SK-N-SH treated with all-trans-retinoic acid at 6 μM for 48 hours (cell line): ENCODE measurements around the gene TMBIM6.

Experiments
- ATAC-seq: fragments of 200-7000 bp; cut with Tn5 transposase; 3 replicates; pipeline ENCODE4 v1.9.1; 2020; ENCODE audit warnings: mild to moderate bottlenecking, moderate library complexity
- ARNTL ChIP-seq: fragments of 450-650 bp; formaldehyde crosslinking; IDR thresholded peaks from 2 replicates; pipeline ENCODE4 v1.5.0; 2020; ENCODE audit warnings: low read depth, mild to moderate bottlenecking, moderate library complexity, borderline replicate concordance
- BACH2 ChIP-seq: fragments of 250-450 bp; sonication (Bioruptor Pico); IDR thresholded peaks from 2 replicates; pipeline ENCODE4 v1.9.0; 2021; ENCODE audit warnings: mild to moderate bottlenecking, borderline replicate concordance
- CSDC2 ChIP-seq: fragments of 250-450 bp; sonication (Bioruptor Pico); IDR thresholded peaks from 2 replicates; pipeline ENCODE4 v1.5.0; 2020; ENCODE audit warnings: mild to moderate bottlenecking, moderate library complexity
- ESRRG ChIP-seq: fragments of 250-450 bp; sonication (Bioruptor Pico); IDR thresholded peaks from 2 replicates; pipeline ENCODE4 v1.6.1; 2021; ENCODE audit warnings: mild to moderate bottlenecking
- GLIS3 ChIP-seq: fragments of 250-450 bp; sonication (Bioruptor Pico); IDR thresholded peaks from 2 replicates; pipeline ENCODE4 v1.5.0; 2020; ENCODE audit warnings: mild to moderate bottlenecking, moderate library complexity
- ISL1 ChIP-seq: fragments of 250-450 bp; sonication (Bioruptor Pico); IDR thresholded peaks from 2 replicates; pipeline ENCODE4 v2.1.2; 2022; ENCODE audit warnings: mild to moderate bottlenecking, moderate library complexity
- OSR1 ChIP-seq: fragments of 250-450 bp; sonication (Bioruptor Pico); IDR thresholded peaks from 2 replicates; pipeline ENCODE4 v1.8.0; 2022; ENCODE audit warnings: moderate library complexity, mild to moderate bottlenecking, inconsistent platforms
- PPARA ChIP-seq: fragments of 250-450 bp; sonication (Bioruptor Pico); IDR thresholded peaks from 2 replicates; pipeline ENCODE4 v1.5.0; 2020; ENCODE audit warnings: mild to moderate bottlenecking, borderline replicate concordance
- RARB ChIP-seq: fragments of 250-450 bp; sonication (Bioruptor Pico); IDR thresholded peaks from 2 replicates; pipeline ENCODE4 v1.8.0; 2021; ENCODE audit warnings: mild to moderate bottlenecking, moderate library complexity
- SNAI2 ChIP-seq: fragments of 250-450 bp; sonication (Bioruptor Pico); IDR thresholded peaks from 2 replicates; pipeline ENCODE4 v1.5.0; 2020; ENCODE audit warnings: mild to moderate bottlenecking, moderate library complexity
- TCF4 ChIP-seq: fragments of 250-450 bp; sonication (Bioruptor Pico); IDR thresholded peaks from 2 replicates; pipeline ENCODE4 v1.8.0; 2021; ENCODE audit warnings: mild to moderate bottlenecking, moderate library complexity, borderline replicate concordance
- TOX ChIP-seq: fragments of 250-450 bp; sonication (Bioruptor Pico); IDR thresholded peaks from 2 replicates; pipeline ENCODE4 v1.8.0; 2021; ENCODE audit warnings: mild to moderate bottlenecking, moderate library complexity, borderline replicate concordance
- ZC3H10 ChIP-seq: fragments of 250-450 bp; sonication (Bioruptor Pico); IDR thresholded peaks from 2 replicates; pipeline ENCODE4 v1.5.1; 2021; ENCODE audit warnings: mild to moderate bottlenecking, moderate library complexity
- ZFP3 ChIP-seq: fragments of 250-450 bp; sonication (Bioruptor Pico); IDR thresholded peaks from 2 replicates; pipeline ENCODE4 v1.5.0; 2020; ENCODE audit warnings: mild to moderate bottlenecking, moderate library complexity
- ZFP30 ChIP-seq: fragments of 450-650 bp; formaldehyde crosslinking; IDR thresholded peaks from 2 replicates; pipeline ENCODE4 v1.5.0; 2022; ENCODE audit warnings: mild to moderate bottlenecking, moderate library complexity
- ZNF565 ChIP-seq: fragments of 450-650 bp; formaldehyde crosslinking; conservative IDR thresholded peaks from 2 replicates; pipeline ENCODE4 v1.5.0; 2020; ENCODE audit warnings: low read depth, mild to moderate bottlenecking, moderate library complexity
- ZNF70 ChIP-seq: fragments of 450-650 bp; formaldehyde crosslinking; IDR thresholded peaks from 2 replicates; pipeline ENCODE4 v1.5.0; 2020; ENCODE audit warnings: mild to moderate bottlenecking, moderate library complexity
- ZNF8 ChIP-seq: fragments of 450-650 bp; formaldehyde crosslinking; IDR thresholded peaks from 2 replicates; pipeline ENCODE4 v1.5.0; 2020; ENCODE audit warnings: mild to moderate bottlenecking, moderate library complexity
- TF ChIP-seq, protein P1 (sequence below): fragments of 250-450 bp; sonication (Bioruptor Pico); IDR thresholded peaks from 2 replicates; pipeline ENCODE4 v1.8.0; 2020; ENCODE audit warnings: mild to moderate bottlenecking, moderate library complexity, borderline replicate concordance
- TF ChIP-seq, protein P2 (sequence below): fragments of 250-450 bp; sonication (Bioruptor Pico); IDR thresholded peaks from 2 replicates; pipeline ENCODE4 v1.5.0; 2020; ENCODE audit warnings: mild to moderate bottlenecking, moderate library complexity
- TF ChIP-seq, protein P3 (sequence below): fragments of 250-450 bp; sonication (Bioruptor Pico); IDR thresholded peaks from 2 replicates; pipeline ENCODE4 v1.8.0; 2021; ENCODE audit warnings: low read depth, mild to moderate bottlenecking, moderate library complexity, borderline replicate concordance

The TMBIM6 gene

DNA sequence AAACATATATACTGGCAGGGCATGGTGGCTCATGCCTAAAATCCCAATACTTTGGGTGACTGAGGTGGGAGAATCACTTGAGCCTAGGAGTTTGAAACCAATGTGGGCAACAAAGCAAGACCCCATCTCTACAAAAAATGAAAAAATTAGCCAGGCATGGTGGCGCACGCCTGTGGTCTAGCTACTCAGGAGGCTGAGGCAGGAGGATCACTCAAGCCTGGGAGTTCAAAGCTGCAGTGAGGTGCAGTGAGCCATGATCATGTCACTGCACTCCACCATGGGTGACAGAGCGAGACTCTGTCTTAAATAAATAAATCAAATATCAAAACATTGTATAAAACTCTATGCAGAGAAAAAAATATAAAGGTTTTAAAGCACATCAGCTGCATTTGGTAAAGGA is 39.3 kb upstream of the TMBIM6 start:
- no peak for ATAC-seq
- TF ChIP-seq CSDC2 (CRISPR knock-in tag) (no peak), RARB (no peak), GLIS3 (CRISPR knock-in tag) (no peak), ZNF565 (CRISPR knock-in tag) (no peak), SNAI2 (CRISPR knock-in tag) (no peak), ZC3H10 (CRISPR knock-in tag) (no peak), OSR1 (no peak), TCF4 (CRISPR knock-in tag) (no peak), ISL1 (no peak), ARNTL (no peak), BACH2 (CRISPR knock-in tag) (no peak), ZNF70 (CRISPR knock-in tag) (no peak), ZFP3 (no peak)
- TF ChIP-seq, protein P1, sequence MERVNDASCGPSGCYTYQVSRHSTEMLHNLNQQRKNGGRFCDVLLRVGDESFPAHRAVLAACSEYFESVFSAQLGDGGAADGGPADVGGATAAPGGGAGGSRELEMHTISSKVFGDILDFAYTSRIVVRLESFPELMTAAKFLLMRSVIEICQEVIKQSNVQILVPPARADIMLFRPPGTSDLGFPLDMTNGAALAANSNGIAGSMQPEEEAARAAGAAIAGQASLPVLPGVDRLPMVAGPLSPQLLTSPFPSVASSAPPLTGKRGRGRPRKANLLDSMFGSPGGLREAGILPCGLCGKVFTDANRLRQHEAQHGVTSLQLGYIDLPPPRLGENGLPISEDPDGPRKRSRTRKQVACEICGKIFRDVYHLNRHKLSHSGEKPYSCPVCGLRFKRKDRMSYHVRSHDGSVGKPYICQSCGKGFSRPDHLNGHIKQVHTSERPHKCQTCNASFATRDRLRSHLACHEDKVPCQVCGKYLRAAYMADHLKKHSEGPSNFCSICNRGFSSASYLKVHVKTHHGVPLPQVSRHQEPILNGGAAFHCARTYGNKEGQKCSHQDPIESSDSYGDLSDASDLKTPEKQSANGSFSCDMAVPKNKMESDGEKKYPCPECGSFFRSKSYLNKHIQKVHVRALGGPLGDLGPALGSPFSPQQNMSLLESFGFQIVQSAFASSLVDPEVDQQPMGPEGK (CRISPR knock-in tag) = no peak
- TF ChIP-seq, protein P2, sequence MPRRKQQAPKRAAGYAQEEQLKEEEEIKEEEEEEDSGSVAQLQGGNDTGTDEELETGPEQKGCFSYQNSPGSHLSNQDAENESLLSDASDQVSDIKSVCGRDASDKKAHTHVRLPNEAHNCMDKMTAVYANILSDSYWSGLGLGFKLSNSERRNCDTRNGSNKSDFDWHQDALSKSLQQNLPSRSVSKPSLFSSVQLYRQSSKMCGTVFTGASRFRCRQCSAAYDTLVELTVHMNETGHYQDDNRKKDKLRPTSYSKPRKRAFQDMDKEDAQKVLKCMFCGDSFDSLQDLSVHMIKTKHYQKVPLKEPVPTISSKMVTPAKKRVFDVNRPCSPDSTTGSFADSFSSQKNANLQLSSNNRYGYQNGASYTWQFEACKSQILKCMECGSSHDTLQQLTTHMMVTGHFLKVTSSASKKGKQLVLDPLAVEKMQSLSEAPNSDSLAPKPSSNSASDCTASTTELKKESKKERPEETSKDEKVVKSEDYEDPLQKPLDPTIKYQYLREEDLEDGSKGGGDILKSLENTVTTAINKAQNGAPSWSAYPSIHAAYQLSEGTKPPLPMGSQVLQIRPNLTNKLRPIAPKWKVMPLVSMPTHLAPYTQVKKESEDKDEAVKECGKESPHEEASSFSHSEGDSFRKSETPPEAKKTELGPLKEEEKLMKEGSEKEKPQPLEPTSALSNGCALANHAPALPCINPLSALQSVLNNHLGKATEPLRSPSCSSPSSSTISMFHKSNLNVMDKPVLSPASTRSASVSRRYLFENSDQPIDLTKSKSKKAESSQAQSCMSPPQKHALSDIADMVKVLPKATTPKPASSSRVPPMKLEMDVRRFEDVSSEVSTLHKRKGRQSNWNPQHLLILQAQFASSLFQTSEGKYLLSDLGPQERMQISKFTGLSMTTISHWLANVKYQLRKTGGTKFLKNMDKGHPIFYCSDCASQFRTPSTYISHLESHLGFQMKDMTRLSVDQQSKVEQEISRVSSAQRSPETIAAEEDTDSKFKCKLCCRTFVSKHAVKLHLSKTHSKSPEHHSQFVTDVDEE (CRISPR knock-in tag) = no peak
- TF ChIP-seq, protein P3, sequence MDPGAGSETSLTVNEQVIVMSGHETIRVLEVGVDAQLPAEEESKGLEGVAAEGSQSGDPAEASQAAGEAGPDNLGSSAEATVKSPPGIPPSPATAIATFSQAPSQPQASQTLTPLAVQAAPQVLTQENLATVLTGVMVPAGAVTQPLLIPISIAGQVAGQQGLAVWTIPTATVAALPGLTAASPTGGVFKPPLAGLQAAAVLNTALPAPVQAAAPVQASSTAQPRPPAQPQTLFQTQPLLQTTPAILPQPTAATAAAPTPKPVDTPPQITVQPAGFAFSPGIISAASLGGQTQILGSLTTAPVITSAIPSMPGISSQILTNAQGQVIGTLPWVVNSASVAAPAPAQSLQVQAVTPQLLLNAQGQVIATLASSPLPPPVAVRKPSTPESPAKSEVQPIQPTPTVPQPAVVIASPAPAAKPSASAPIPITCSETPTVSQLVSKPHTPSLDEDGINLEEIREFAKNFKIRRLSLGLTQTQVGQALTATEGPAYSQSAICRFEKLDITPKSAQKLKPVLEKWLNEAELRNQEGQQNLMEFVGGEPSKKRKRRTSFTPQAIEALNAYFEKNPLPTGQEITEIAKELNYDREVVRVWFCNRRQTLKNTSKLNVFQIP (CRISPR knock-in tag) = no peak

DNA sequence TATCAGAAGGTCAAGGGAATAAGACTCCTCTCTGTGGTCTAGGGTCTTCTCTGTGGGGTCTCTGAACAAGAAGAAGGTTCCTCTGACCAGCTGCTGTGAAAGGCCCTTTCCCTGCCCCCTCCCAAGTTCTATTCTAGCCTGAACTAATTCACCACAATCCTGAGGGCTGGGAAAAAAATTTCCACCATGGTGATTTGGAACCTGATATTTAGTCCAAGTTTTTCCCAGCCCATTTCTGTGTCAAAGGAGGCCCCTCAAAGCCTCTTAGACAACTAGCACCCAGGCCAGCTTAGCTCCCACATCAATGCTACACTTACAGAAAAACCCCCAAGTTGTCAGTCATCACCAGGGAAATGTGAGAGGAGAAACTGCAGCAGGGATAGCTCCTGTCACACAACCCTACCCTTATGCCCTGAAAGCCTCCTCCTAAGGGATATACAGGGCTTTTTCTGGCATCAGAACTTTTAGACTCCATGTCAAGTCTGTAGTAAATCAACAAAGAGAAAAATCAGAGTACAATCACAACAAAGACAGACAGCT is 38.6 kb upstream of the TMBIM6 start:
- no peak for TF ChIP-seq ISL1
- TF ChIP-seq, protein P1 (CRISPR knock-in tag) = no peak
- no peak for TF ChIP-seq PPARA (CRISPR knock-in tag)
- TF ChIP-seq ZFP3 = no peak
- TF ChIP-seq, protein P3 (CRISPR knock-in tag) = no peak
- TF ChIP-seq GLIS3 (CRISPR knock-in tag) = no peak
- TF ChIP-seq ESRRG = no peak
- no peak for ATAC-seq

DNA sequence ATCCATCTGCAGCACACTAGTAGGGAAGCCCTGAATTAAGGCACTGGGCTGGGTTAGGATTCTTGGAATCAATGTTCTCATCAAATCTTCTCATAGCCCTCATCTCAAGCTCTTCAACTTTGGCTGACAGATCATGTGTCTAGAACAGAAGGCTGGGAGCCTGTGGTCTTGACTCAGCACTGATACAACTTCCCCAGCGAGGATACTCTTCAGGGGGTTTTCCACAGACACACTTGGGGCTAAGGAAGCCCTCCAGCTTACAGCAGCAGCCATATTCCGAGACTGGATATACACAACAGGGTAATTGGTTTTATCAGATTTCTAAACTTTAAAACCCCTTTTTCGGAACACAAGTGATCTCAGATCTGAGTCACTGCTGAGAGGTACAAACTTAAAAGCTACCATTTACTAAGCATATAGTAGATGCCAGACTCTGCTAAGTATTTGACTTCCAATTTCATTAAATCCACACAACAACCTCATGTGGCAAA is 37.7 kb upstream of the TMBIM6 start:
- no peak for ATAC-seq
- TF ChIP-seq ZNF8 (CRISPR knock-in tag) (no peak), ZC3H10 (CRISPR knock-in tag) (no peak), TOX (CRISPR knock-in tag) (no peak), ZNF70 (CRISPR knock-in tag) (no peak), ZFP30 (CRISPR knock-in tag) (no peak), GLIS3 (CRISPR knock-in tag) (no peak), ARNTL (no peak), ZFP3 (no peak), PPARA (CRISPR knock-in tag) (no peak)
- TF ChIP-seq, protein P1 (CRISPR knock-in tag) = no peak
- TF ChIP-seq, protein P2 (CRISPR knock-in tag) = no peak
